ENCODE measurements around the gene TOMM34.

Gene TOMM34

GRCh38 chr20:44941120-44941691, 19.0 kb downstream of the TOMM34 start:
- Histone ChIP-seq H3F3A (ENCODE audit: insufficient read depth, low read length) (no peaks in the 10 kb centered on the region), H3K9me3 (ENCODE audit: low read length) (no peaks in the 10 kb centered on the region), H3K4me3 (ENCODE audit: low read depth, low read length, poor library complexity, severe bottlenecking) (no peak overlapping the region), H3K36me3 (ENCODE audit: insufficient read depth, low read length) (peaks cover 98% of the 10 kb centered on the region), H3K4me1 (ENCODE audit: insufficient read depth, low read length, severe bottlenecking) (no peaks in the 10 kb centered on the region), H4K20me1 (ENCODE audit: insufficient read depth, low read length) (no peaks in the 10 kb centered on the region), H3K9me2 (ENCODE audit: low read depth, low read length) (no peaks in the 10 kb centered on the region), H3K9ac (ENCODE audit: low read length) (no peak overlapping the region), H3K27ac (ENCODE audit: low read depth, low read length, poor library complexity, severe bottlenecking) (no peak overlapping the region), H3K4me2 (ENCODE audit: low read length) (no peak overlapping the region), H3K27me3 (ENCODE audit: insufficient read depth, low read length) (no peaks in the 10 kb centered on the region), H3K79me2 (ENCODE audit: insufficient read depth, low read length) (no peaks in the 10 kb centered on the region), H2AFZ (ENCODE audit: low read length) (no peak overlapping the region)
- TF ChIP-seq EZH2 (IDR thresholded peaks at IDR 0.05; ENCODE audit: borderline replicate concordance, low read length) (no peak), CTCF (IDR thresholded peaks at IDR 0.05; ENCODE audit: low read length) (no peak)

- Histone ChIP-seq H3K9me2 (ENCODE audit: low read depth, low read length) (no peaks in the 10 kb centered on the region), H3K27me3 (ENCODE audit: insufficient read depth, low read length) (no peaks in the 10 kb centered on the region), H4K20me1 (ENCODE audit: insufficient read depth, low read length) (no peaks in the 10 kb centered on the region), H3K9me3 (ENCODE audit: low read length) (no peaks in the 10 kb centered on the region), H3K9ac (ENCODE audit: low read length) (no peak overlapping the region), H3K4me1 (ENCODE audit: insufficient read depth, low read length, severe bottlenecking) (no peaks in the 10 kb centered on the region), H3K4me2 (ENCODE audit: low read length) (no peak overlapping the region), H2AFZ (ENCODE audit: low read length) (no peak overlapping the region), H3F3A (ENCODE audit: insufficient read depth, low read length) (no peaks in the 10 kb centered on the region), H3K79me2 (ENCODE audit: insufficient read depth, low read length) (no peaks in the 10 kb centered on the region), H3K4me3 (ENCODE audit: low read depth, low read length, poor library complexity, severe bottlenecking) (no peak overlapping the region), H3K27ac (ENCODE audit: low read depth, low read length, poor library complexity, severe bottlenecking) (no peak overlapping the region), H3K36me3 (ENCODE audit: insufficient read depth, low read length) (peaks cover 93% of the 10 kb centered on the region)
- TF ChIP-seq CTCF (IDR thresholded peaks at IDR 0.05; ENCODE audit: low read length): no peak
- no peak for TF ChIP-seq EZH2 (IDR thresholded peaks at IDR 0.05; ENCODE audit: borderline replicate concordance, low read length)
Observed at GRCh38 chr20:44938637-44939036, 21.6 kb downstream of the TOMM34 start.

GRCh38 chr20:44936510-44936909, 23.7 kb downstream of the TOMM34 start:
- no peak overlapping the region for H3K27ac ChIP-seq (ENCODE audit: low read depth, low read length, poor library complexity, severe bottlenecking)
- H2AFZ ChIP-seq (ENCODE audit: low read length): no peak overlapping the region

More at GRCh38 chr20:44936510-44936909, 23.7 kb downstream of the TOMM34 start:
- H3K4me1 ChIP-seq (ENCODE audit: insufficient read depth, low read length, severe bottlenecking): no peaks in the 10 kb centered on the region
- H3K9me2 ChIP-seq (ENCODE audit: low read depth, low read length): no peaks in the 10 kb centered on the region
- H3K4me3 ChIP-seq (ENCODE audit: low read depth, low read length, poor library complexity, severe bottlenecking): no peak overlapping the region
- no peak overlapping the region for H3K4me2 ChIP-seq (ENCODE audit: low read length)
- H4K20me1 ChIP-seq (ENCODE audit: insufficient read depth, low read length): no peaks in the 10 kb centered on the region
- no peaks in the 10 kb centered on the region for H3F3A ChIP-seq (ENCODE audit: insufficient read depth, low read length)
- H3K9me3 ChIP-seq (ENCODE audit: low read length): no peaks in the 10 kb centered on the region
- H3K9ac ChIP-seq (ENCODE audit: low read length): no peak overlapping the region
- H3K27me3 ChIP-seq (ENCODE audit: insufficient read depth, low read length): no peaks in the 10 kb centered on the region
- H3K36me3 ChIP-seq (ENCODE audit: insufficient read depth, low read length): peaks cover 90% of the 10 kb centered on the region
- TF ChIP-seq CTCF (IDR thresholded peaks at IDR 0.05; ENCODE audit: low read length) (no peak), EZH2 (IDR thresholded peaks at IDR 0.05; ENCODE audit: borderline replicate concordance, low read length) (no peak)
- H3K79me2 ChIP-seq (ENCODE audit: insufficient read depth, low read length): no peaks in the 10 kb centered on the region
